GM21825 (cell line): ENCODE results near the gene IL37.

ENCODE experiments used
- ATAC-seq: cut with Tn5 transposase; IDR thresholded peaks from one replicate; pipeline ENCODE4 v1.9.1; 2021; ENCODE audit warnings: mild to moderate bottlenecking, moderate library complexity; ENCODE audit not compliant: unreplicated experiment

The IL37 gene

GRCh38 chr2:112958428-112959108 lies 47.6 kb downstream of the IL37 start:
- ATAC-seq: peak; percentile 55

GRCh38 chr2:112959109-112959812 lies 48.3 kb downstream of the IL37 start:
- ATAC-seq: no peak

- no peak for ATAC-seq
These were observed 49.4 kb downstream of the IL37 start for GRCh38 chr2:112960230-112960825.

GRCh38 chr2:112962308-112963175 lies 51.6 kb downstream of the IL37 start:
- ATAC-seq: no peak

- no peak for ATAC-seq
These were observed 56.1 kb downstream of the IL37 start for GRCh38 chr2:112967023-112967422.
